Measurements from ENCODE around the gene CRHBP. TPM values are rescaled to one million over a fixed set of nuclear protein-coding genes. Genes with fewer than 3 reads are reported as not detected.
"Not testable (repeated sequence)": the region's sequence is repeated elsewhere in the genome, so short reads cannot be mapped to it uniquely, and the experiment has no call there.

CRHBP gene
- total RNA-seq, 1 donor from 2014 or later, result 7.3 TPM

DNA sequence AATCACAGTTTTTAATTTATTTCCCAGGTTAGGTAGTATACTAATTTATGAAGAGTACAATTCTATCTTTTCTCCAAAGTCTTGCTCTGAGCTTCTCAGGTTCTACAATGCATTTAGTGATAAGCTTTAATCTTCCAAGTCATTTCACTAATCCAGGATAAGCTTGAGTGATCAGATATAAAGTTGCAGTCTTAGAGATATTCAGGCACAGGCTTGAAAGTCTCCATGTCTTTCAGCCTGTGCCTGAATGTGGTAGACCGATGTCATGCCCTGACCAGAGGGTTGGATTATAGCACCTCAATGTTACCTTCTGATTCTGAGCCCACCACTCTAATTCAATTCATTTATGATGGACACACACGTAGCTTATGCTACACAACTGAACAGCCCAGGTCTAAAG lies 3.2 kb downstream of the CRHBP start:
- FAIRE-seq, result no peak
- DNase-seq (ENCODE audit: low spot score in 2 of 2), result no peak

DNA sequence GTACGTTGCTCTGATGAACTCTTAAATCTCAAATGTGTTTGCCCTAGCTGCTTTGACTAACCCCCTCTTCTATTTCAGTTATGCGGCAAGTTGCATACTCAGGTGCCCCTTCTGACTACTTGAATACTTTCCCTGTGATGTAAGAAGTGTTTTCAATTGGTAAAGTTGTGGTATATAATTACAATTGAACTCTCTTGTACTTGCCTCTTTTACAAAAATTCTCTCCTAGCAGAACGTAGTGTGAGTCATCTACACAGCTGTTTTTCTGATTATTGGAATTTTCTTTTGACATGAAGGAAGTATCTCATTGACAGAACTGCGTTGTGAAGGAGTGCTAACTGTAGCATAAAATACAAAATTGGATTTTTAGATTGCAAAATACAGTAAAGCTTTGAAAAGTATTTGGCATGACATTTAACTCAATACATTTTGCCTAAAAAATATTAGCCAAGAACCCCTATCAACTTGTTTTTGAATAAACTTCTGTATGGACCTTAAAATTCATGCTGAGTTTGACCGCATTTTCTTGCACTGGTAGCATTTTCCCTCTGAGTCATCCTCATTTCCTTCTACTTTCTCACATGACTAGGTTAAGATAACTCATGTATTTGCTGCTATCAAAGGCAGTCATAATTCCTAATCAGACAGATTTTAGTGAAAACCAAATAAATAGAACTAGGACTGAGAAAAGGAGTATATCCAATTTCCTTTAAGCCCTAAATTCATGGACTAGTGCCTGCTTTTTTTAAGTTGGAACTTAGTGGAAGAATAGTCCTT lies 6.3 kb downstream of the CRHBP start:
- FAIRE-seq, result no peak

GRCh38 chr5:76960004-76960625 lies 7.3 kb downstream of the CRHBP start:
- no peak for FAIRE-seq
- DNase-seq (ENCODE audit: low spot score in 2 of 2), result no peak

More for the DNA sequence above, 6.3 kb downstream of the CRHBP start:
- no peak for DNase-seq (ENCODE audit: low spot score in 2 of 2)

DNA sequence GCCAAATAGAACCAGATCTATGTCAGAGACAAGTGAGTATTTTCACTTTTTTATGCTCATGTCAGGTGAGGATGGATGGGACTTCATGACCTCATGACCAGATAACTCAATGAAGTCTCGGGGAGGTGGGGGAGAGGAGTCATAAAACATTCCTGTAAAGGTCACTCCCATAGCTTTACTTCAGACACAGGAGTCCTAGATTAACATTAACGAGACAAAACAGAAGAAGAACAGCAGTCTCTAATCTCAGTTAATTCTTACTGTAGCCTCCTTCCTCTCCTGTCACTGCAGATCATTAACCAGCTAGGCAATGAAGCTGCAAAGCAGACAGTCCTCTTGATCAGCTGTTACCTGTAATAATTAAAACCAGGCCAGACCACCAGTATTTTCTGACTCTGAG lies 11.2 kb downstream of the CRHBP start:
- no peak for FAIRE-seq
- no peak for DNase-seq (ENCODE audit: low spot score in 2 of 2)

GRCh38 chr5:76971511-76971910 lies 18.7 kb downstream of the CRHBP start:
- FAIRE-seq, result no peak
- no peak for DNase-seq (ENCODE audit: low spot score in 2 of 2)

DNA sequence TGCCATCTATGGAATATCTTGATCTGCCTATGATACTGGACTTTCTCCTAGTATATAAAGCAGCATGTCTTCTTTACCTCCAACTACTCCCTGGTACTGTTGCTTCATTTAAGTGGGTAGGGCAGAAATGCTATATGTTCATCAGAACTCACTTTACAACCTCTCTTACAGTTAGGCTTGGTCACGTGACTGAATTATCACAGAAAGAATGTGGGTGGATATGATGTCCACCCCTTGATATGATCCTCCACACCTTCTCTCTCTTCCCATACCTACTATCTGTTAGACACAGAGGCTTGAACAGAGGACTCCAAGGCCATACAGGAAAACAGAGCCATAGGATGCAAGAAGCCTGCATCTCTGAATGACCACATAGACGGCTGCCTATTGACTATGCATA lies 19.8 kb downstream of the CRHBP start:
- FAIRE-seq, result no peak
- DNase-seq (ENCODE audit: low spot score in 2 of 2), result no peak

DNA sequence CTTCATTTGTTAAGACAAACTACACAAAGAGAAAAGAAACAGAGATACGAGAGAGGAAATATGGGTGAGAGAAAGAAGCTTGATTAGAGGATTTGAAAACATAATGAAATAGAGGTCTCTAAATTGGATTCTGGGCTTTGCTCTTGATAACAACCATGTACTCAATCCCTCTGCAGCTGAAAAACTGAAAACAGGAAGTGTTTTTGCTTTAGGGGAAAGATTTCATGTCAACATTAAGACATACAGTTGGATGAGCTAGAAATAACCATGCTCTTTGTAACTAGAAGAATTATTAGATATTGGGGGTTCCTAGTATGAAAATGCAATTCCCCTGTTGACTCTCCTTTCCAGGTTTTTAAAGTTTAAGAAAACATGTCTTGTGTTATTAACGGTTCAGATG lies 21.9 kb downstream of the CRHBP start:
- FAIRE-seq (no peak), DNase-seq (ENCODE audit: low spot score in 2 of 2) (no peak)

- FAIRE-seq (no peak), DNase-seq (ENCODE audit: low spot score in 2 of 2) (no peak)
Measured at GRCh38 chr5:76978869-76979268, 26.0 kb downstream of the CRHBP start.

GRCh38 chr5:76980518-76981144 lies 27.8 kb downstream of the CRHBP start:
- FAIRE-seq (no peak), DNase-seq (ENCODE audit: low spot score in 2 of 2) (no peak)

DNA sequence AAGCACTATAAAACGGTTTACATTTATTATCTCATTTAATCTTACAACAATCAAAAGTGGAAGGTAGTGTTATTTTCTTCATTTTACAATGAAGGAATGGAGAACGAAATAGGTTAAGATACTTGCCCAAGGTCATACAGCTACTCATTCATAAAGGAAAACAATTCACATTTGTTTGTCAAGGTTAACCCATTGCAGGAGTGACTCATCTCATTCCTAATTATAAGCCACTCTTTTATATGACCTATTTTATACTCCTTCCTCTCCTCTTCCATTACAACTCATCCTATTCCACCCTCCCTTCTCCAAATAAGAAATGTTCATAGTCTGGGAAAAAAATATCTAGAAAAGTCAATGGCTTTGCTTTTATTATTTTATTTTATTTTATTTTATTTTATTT lies 29.6 kb downstream of the CRHBP start:
- DNase-seq (ENCODE audit: low spot score in 2 of 2), result no peak
- FAIRE-seq, result no peak

DNA sequence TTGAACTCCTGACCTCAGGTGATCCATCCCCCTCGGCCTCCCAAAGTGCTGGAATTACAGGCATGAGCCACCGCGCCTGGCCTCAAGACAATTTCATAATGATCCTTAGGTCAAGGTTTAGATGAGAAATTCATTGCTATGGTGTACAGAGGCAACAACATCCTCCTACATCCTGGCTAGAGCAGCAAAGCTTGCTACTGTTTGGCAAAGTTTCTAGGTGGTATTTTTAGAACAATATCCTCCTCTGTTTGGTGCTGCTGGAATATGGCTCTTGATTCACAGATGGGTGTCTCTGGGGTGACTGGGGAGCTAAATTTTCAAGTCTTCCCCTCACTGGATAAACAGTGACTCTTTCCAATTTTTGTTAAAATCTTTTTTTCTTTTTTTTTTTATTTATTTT lies 30.6 kb downstream of the CRHBP start:
- DNase-seq (ENCODE audit: low spot score in 2 of 2) (peak; percentile 22 to 52), FAIRE-seq (peak; percentile 69)

DNA sequence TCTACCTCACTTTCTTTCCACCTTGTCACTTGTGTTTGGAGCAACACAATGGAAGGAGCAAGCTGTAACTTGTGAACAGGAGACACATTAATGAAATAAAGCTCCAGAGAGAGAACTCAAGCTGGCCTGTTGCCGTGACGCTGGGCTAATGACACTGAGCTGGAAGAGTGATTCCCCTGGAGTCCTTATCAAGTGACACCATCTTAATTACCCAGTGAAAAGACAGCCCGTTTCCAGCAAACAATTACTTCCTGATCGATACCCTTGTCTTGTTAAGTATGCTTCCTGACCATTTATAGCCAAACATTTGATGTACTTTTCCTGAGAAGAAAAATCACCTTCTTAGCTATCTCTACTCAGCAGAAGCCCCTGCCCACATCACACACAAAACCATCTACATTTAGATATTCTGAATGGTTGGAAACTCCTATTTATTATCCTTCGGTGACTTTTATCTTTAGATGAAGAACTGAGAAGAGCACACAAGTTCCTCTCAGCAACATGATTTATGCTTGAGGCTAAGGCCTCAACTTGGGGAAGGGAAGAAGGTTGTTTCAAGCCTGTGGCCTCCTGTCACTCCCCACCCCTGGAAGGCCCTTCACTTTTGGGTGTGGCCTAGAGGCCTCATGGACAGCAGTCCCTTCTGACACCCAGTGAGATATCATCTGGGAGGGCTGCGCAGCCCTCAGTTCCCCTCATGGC lies 34.1 kb downstream of the CRHBP start:
- FAIRE-seq (no peak), DNase-seq (ENCODE audit: low spot score in 2 of 2) (no peak)

- FAIRE-seq (no peak), DNase-seq (ENCODE audit: low spot score in 2 of 2) (no peak)
Measured at GRCh38 chr5:76990899-76991459, 38.1 kb downstream of the CRHBP start.

- not testable (repeated sequence) for FAIRE-seq; DNase-seq (ENCODE audit: low spot score in 2 of 2)
Measured at GRCh38 chr5:76993436-76993835, 40.6 kb downstream of the CRHBP start.

DNA sequence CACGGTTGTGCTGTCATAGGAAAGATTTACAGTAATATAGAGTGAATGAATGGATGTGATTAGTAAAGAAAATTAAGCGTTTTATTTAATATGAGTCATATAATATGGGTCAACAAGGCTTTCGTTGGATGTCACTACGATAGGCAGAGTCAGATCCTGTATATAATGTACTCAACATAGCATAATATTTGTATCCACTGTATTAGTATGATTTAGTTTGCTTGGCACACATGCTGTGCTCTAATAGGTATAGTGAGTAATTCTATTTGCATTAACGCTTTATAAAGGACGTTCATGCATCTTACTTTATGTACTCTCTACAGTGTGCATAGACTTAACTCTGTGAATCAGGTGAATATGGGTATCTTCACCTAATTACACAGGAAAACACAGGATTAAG lies 41.5 kb downstream of the CRHBP start:
- no peak for DNase-seq (ENCODE audit: low spot score in 2 of 2)
- no peak for FAIRE-seq

DNA sequence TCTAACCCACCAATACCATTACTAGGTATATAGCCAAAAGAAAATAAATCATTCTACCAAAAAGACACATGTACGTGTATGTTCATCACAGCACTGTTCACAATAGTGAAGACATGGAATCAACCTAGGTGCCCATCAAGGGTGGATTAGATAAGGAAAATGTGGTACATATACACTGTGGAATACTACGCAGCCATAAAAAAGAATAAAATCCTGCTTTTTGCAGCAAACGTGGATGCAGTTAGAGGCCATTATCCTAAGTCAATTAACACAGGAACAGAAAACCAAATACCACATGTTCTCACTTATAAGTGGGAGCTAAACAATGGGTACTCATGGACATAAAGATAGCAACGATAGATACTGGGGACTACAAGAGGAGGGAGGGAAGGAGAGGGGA lies 45.4 kb downstream of the CRHBP start:
- not testable (repeated sequence) for FAIRE-seq; DNase-seq (ENCODE audit: low spot score in 2 of 2)

- FAIRE-seq (no peak), DNase-seq (ENCODE audit: low spot score in 2 of 2) (no peak)
Measured at GRCh38 chr5:76999451-76999850, 46.6 kb downstream of the CRHBP start.

DNA sequence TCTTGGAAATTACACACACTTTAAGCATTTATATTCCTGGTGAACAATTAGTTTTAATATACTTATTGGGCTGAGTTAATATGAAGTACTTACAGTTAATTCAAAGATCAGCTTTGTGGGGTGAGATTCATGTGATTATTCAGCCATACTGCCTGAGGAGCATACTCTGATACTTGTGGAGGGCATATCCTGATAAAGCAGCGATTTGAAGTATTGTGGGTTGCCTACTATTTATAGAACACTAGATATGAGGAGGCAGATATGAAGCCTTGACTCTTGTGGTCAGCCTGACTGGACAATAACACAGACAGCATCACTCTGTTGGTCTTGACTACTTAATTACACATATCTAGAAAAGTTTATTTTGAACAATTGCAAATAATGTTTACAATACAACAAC lies 50.4 kb downstream of the CRHBP start:
- FAIRE-seq, result no peak
- no peak for DNase-seq (ENCODE audit: low spot score in 2 of 2)

- no peak for FAIRE-seq
- DNase-seq (ENCODE audit: low spot score in 2 of 2), result no peak
Measured at GRCh38 chr5:77006124-77006523, 53.3 kb downstream of the CRHBP start.

- FAIRE-seq, result no peak
- no peak for DNase-seq (ENCODE audit: low spot score in 2 of 2)
Measured at GRCh38 chr5:77008413-77008812, 55.6 kb downstream of the CRHBP start.

- FAIRE-seq, result no peak
Measured at GRCh38 chr5:77010243-77010642, 57.4 kb downstream of the CRHBP start.

More at GRCh38 chr5:77010243-77010642, 57.4 kb downstream of the CRHBP start:
- DNase-seq (ENCODE audit: low spot score in 2 of 2), result no peak

Data from frontal cortex (tissue), 4 donors.